ENCODE measurements around the gene SYTL2. TPM values are rescaled to one million over a fixed set of nuclear protein-coding genes. Genes with fewer than 3 reads are reported as not detected.
A peak's percentile ranks its signal among the peaks of the same experiment; 100 is the strongest.

SYTL2 gene
- total and polyA plus RNA-seq, 4 donors = 24.0 to 34.7 (median 26.5) TPM

GRCh38 chr11:85652786-85653447, 158.0 kb downstream of the SYTL2 start:
- no peak for DNase-seq (ENCODE audit: low read depth in 4 of 6, low spot score in 6 of 6)
- H3K4me3 ChIP-seq (ENCODE audit: low read depth, low read length) = no peak overlapping the region
- no peaks in the 10 kb centered on the region for H3K27me3 ChIP-seq (ENCODE audit: control insufficient read depth, insufficient read depth, low read length)
- 75% methylated on average over 1 of the region's 3 CpGs for WGBS (ENCODE audit: insufficient coverage)
- no peaks in the 10 kb centered on the region for H3K36me3 ChIP-seq (ENCODE audit: control insufficient read depth, insufficient read depth, low read length)
- H3K4me1 ChIP-seq (ENCODE audit: control insufficient read depth, insufficient read depth, low read length) = peaks cover 5% of the 10 kb centered on the region
- no peak overlapping the region for H3K27ac ChIP-seq (ENCODE audit: low read depth, low read length)
- H3K9me3 ChIP-seq (ENCODE audit: control insufficient read depth, insufficient read depth, low read length) = no peaks in the 10 kb centered on the region

- whole genome bisulfite sequencing (ENCODE audit: insufficient coverage) = 80% methylated on average over 1 of the region's 1 CpG
- Histone ChIP-seq H3K9me3 (ENCODE audit: control insufficient read depth, insufficient read depth, low read length) (no peaks in the 10 kb centered on the region), H3K27me3 (ENCODE audit: control insufficient read depth, insufficient read depth, low read length) (no peaks in the 10 kb centered on the region), H3K4me3 (ENCODE audit: low read depth, low read length) (no peak overlapping the region), H3K4me1 (ENCODE audit: control insufficient read depth, insufficient read depth, low read length) (peaks cover 8% of the 10 kb centered on the region), H3K27ac (ENCODE audit: low read depth, low read length) (no peak overlapping the region), H3K36me3 (ENCODE audit: control insufficient read depth, insufficient read depth, low read length) (no peaks in the 10 kb centered on the region)
- no peak for DNase-seq (ENCODE audit: low read depth in 4 of 6, low spot score in 6 of 6)
Measured at GRCh38 chr11:85651118-85651517, 159.8 kb downstream of the SYTL2 start.

GRCh38 chr11:85647604-85648299, 163.2 kb downstream of the SYTL2 start, which contains the start of gene TMEM126A:
TSS of gene TMEM126A (plus strand) at chr11:85647967. CDS start at chr11:85650256, 2,289 bp downstream.
- Histone ChIP-seq H3K4me3 (ENCODE audit: low read depth, low read length) (peak within 1 kb of the TSS; percentile 95), H3K9me3 (ENCODE audit: control insufficient read depth, insufficient read depth, low read length) (no peaks in the 10 kb centered on the region), H3K27ac (ENCODE audit: low read depth, low read length) (peak within 1 kb of the TSS; percentile 77), H3K4me1 (ENCODE audit: control insufficient read depth, insufficient read depth, low read length) (peaks cover 8% of the 10 kb centered on the region), H3K36me3 (ENCODE audit: control insufficient read depth, insufficient read depth, low read length) (no peaks in the 10 kb centered on the region), H3K27me3 (ENCODE audit: control insufficient read depth, insufficient read depth, low read length) (peaks cover 4% of the 10 kb centered on the region)
- DNase-seq (ENCODE audit: low read depth in 4 of 6, low spot score in 6 of 6) = peak; percentile 72 to 96 (median 87)
- WGBS (ENCODE audit: insufficient coverage) = 0% methylated on average over 30 of the region's 33 CpGs

- WGBS (ENCODE audit: insufficient coverage) = no CpG with 5 or more reads among the region's 2 CpGs
- H3K9me3 ChIP-seq (ENCODE audit: control insufficient read depth, insufficient read depth, low read length) = no peaks in the 10 kb centered on the region
- H3K36me3 ChIP-seq (ENCODE audit: control insufficient read depth, insufficient read depth, low read length) = no peaks in the 10 kb centered on the region
- H3K27ac ChIP-seq (ENCODE audit: low read depth, low read length) = peak overlapping the region; percentile 77
- peak overlapping the region; percentile 95 for H3K4me3 ChIP-seq (ENCODE audit: low read depth, low read length)
- DNase-seq (ENCODE audit: low read depth in 4 of 6, low spot score in 6 of 6) = no peak
- peaks cover 8% of the 10 kb centered on the region for H3K4me1 ChIP-seq (ENCODE audit: control insufficient read depth, insufficient read depth, low read length)
- H3K27me3 ChIP-seq (ENCODE audit: control insufficient read depth, insufficient read depth, low read length) = peaks cover 4% of the 10 kb centered on the region
Measured at GRCh38 chr11:85647078-85647477, 163.9 kb downstream of the SYTL2 start.

Other genes with a start within 250 kb of the SYTL2 start
- 100 to 1,000 TPM in 1 of 2 donors, 10 to 100 TPM in 1; 37.7 to 111 TPM for gene DLG2, start 183.8 kb downstream of the SYTL2 start, total RNA-seq
- gene DLG2, start 183.8 kb downstream of the SYTL2 start, polyA plus RNA-seq (ENCODE audit: insufficient read length in 2 of 2) = 10 to 100 TPM; 44.4 to 53.6 TPM
- 10 to 100 TPM; 68.4 to 70.9 TPM for gene TMEM126B, start 182.5 kb downstream of the SYTL2 start, total RNA-seq
- 10 to 100 TPM; 63.1 to 63.3 TPM for gene TMEM126B, start 182.5 kb downstream of the SYTL2 start, polyA plus RNA-seq (ENCODE audit: insufficient read length in 2 of 2)
- 10 to 100 TPM; 30.7 to 40.7 TPM for gene TMEM126A, start 163.2 kb downstream of the SYTL2 start, total RNA-seq
- 10 to 100 TPM; 43.8 to 49.0 TPM for gene TMEM126A, start 163.2 kb downstream of the SYTL2 start, polyA plus RNA-seq (ENCODE audit: insufficient read length in 2 of 2)
- gene CREBZF, start 146.0 kb downstream of the SYTL2 start, total RNA-seq = 10 to 100 TPM; 48.5 to 70.5 TPM
- gene CREBZF, start 146.0 kb downstream of the SYTL2 start, polyA plus RNA-seq (ENCODE audit: insufficient read length in 2 of 2) = 10 to 100 TPM; 70.0 to 79.5 TPM
- 1 to 10 TPM; 2.1 to 5.5 TPM for gene CCDC89, start 124.9 kb downstream of the SYTL2 start, total RNA-seq
- 1 to 10 TPM; 1.2 to 1.4 TPM for gene CCDC89, start 124.9 kb downstream of the SYTL2 start, polyA plus RNA-seq (ENCODE audit: insufficient read length in 2 of 2)
- gene CCDC83, start 44.2 kb upstream of the SYTL2 start, total RNA-seq = not detected
- not detected for gene CCDC83, start 44.2 kb upstream of the SYTL2 start, polyA plus RNA-seq (ENCODE audit: insufficient read length in 2 of 2)

Measured in spinal cord (tissue), 10 donors.